Inferior parietal cortex (tissue), 1 donor: Measurements from ENCODE around the gene PTPRN2.

Source experiments
- DNase-seq: peaks from one replicate; pipeline ENCODE4 v3.0.0-alpha.2; 2016; ENCODE audit errors: extremely low spot score

PTPRN2 gene

DNA sequence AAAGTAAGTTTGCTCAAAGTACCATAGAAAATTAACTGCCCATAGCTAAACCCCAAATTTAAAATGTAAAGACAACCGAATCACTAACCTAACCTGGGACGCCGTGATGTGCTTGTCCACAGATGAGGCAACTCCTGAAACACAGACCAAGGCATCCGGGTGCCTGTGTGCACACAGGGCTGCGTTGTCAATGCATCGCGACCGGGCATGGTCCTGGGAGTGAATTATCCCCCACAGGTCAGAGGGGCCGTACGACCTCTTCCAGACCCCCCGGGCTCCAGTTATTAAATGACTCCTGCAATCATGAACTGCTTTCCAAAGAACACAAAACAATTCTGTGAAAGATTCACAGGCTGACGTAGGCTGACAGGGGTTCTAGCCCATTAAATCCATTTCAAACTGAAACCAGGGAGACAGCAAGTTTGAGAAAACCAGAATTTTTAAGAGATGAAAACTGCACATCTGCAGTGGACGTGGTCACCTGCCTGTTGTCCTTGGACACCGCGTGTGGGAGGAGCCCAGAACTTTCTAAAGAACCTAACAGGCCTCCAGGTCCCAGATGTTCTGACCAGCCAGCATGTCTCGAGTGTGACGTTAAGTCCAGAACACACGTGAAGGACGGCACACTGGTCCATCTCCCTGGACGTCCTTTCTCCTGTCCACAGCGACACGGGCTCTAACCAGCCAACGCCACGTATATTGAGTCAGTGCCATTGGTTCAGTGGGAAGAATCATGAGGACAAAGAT, 953.0 kb downstream of the PTPRN2 start:
- no peak for DNase-seq

DNA sequence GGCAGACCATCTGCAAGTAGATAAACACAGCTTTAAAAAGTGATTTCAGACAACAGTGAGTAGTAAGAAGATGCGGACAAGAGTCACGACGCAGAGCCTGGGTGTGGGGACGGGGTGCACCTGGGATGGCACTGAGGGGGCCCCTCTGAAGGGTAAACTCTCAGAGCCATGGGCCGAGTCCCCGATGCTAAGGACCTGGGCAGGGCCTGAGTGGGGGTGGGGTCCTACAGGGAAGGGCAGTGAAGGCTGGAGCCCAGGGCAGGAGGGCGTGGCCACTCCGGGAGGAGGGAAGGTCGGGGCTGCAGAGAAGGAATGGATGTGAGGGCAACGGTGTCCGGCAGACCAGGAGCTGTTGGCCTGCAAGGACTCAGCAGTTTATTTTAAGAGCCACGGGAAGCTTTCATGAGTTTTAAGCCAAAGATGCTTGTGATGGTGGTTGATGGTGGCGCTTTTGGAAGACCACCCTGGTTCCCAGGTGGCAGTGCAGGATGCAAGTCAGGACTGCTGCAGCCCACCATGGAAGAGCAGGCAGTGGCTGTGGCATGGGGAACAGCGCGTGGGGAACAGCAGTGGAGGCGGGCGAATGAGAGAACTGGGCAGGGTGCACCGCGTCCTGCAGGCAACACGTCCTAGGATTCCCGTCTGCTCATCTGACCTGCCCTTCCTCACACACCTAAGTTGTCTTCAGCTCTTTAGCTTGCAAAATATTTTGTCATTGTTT, 954.0 kb downstream of the PTPRN2 start:
- DNase-seq, result no peak

DNA sequence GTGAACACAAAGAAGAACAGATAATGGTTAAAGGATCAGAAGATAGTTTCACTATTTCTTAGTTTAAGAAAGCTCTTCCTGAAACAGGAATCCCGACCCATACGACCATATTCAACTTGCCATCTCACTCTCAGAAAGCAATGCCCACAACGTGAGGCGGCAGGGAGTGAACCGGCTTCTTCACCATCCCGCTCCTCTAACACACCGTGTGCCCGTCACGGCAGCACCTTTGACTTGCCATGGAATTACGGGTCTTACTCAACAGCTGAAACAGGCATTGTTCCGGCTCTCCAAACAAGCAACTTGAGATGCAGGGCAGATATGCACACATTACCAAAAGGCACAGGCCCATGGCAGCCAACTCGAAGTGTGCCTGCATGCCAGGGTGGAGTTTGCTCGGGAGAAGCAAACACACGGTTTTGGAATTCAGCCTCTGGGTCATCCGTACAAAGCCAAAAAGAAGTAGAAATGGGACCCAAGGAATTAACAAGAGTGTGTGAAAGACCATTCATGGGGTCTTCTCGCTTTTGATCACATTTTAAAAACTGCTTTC, 957.2 kb downstream of the PTPRN2 start:
- no peak for DNase-seq

DNA sequence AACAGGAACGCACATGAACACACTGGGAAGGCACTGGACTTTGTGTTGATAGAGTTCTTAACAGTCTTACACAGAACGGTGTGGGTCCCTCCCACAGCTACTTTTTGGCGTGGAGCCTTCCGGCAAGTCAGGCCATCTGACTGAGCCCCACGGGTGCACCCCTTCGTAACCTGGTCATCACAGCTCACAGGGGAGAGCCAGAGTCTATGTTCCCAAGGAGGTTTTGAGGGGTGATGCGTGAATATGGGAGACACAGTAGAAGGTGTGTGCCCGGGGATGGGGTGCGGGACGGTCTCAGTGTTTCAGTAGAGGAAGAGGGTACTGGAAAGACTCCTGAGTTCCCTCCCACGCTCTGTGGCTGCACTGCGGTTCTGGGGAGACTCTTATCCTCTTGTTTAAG, 959.2 kb downstream of the PTPRN2 start:
- no peak for DNase-seq

DNA sequence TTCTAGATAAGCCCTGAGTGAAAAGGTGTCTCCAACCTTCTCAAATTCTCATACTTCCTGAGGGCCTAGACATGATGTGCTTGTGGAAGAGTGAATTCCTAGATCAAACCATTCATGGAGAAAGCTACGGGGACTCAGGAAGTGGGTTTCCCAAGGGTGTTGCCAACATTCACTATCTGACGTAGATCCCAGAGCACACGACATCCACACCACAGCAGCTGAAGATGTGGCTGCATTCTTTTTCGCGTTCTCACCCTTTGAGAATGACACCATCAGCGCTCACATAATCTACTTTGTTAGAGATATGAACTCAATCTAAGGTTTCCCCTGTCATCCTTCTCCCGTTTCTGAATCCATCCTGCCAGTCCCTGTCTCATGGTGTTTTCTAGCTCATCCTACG, 960.0 kb downstream of the PTPRN2 start:
- DNase-seq, result no peak

DNA sequence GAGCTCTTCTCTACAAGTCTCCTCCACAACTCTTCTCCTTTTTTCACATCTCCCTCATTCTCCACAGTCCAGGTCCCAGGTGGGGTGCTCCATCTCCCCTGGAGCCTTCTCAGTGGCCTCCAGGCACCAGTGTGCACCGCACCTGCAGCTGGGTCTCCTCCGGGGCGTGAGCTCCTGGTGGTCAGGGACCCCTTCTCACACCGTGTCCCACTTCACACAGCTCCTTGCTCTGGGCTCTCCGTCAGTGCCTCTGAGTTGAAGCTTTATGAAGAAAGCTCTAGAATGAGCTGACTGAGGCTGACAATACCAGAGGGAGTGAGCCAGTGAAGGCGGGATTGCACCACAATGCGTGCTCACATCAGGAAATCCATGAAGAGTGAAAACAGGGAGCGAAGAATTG, 960.6 kb downstream of the PTPRN2 start:
- DNase-seq, result no peak

DNA sequence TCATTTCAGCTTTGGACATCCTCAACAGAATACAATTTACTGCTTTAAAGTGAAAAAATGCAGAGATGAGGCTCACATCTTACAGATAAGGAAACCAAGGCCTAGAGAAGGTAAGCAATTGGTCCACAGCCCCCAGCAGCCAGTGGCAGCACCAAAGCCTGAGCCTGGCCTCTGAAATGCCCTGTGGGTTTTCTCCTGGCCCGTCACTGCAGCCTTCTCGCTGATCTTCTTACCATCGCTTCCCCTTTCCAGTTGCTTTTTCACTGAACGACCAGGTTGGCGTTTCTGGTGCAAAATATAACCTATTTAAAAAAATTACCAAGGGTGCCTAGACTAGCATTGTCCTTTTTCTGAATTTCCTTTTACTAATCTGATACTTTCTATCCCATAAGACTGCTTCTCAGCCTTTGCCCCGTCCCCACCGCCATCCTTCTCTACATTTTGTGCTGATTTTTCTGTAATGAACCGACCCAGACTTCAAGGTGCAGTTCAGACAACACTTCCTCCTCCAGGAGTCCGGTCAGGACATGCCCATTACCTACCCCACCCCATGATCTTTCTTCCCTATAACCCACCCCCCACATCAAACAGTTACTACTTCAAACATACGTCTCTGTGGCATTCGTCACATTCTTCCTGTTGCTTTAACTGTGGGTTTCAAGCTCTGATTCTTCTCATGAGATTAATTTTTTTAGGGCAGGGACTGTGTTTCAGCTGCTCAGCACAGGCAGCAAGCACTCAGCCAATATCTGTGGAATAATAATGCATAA, 961.5 kb downstream of the PTPRN2 start:
- no peak for DNase-seq

DNA sequence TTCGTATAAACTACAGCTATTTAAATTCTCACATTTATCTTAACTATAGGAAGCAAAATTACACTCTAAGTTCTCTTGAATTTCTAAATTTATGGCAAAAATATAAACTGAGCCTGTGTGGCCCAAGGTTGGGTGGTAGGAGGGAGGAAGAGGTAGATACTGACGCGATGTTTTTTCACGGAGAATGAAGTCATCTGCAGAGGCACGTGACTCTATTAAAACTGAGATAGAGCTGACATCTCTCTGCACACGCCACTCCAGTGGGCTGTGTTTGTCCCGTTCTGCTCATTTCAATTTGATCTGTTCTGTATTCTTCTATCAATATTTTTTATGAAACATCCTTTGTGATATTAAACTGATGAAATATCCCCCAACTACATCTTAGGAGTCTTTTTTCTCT, 964.1 kb downstream of the PTPRN2 start:
- no peak for DNase-seq

DNA sequence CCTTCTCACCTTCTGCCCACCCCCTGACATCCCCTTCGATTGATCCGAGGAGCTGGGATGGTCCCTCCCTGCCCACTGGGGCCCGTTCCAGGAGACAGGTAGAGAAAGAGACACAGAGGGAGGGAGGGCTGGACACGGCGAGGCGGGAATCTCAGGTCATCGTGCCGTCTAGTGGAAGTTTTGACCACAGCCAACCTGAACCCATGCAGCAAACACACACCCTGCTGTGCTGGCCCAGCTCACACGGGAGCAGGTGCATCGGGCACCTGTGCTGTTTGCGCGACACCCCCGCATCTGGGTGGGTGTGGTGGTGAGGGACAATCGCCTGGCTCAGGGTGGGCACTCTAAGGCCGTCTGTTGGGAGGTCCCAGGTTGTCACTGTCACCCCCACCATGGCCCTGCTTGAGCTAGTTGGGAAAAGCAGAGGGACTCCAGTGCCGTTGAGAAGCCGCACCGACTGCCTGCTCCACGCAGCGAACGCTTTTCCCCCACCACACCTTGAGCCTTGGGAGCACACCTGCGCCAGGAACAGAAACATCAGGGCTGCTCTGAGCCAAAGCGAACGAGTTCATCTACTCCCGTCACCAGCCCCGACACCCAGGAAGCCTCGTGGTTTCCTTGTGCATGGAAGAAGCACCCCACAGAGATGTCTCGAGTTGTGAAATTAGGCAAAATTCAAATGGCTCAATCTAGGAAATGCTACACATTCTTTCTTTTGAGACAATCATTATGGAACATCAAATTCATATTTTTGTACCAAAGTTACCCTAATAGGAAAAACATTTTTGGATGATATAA, 965.0 kb downstream of the PTPRN2 start:
- no peak for DNase-seq

DNA sequence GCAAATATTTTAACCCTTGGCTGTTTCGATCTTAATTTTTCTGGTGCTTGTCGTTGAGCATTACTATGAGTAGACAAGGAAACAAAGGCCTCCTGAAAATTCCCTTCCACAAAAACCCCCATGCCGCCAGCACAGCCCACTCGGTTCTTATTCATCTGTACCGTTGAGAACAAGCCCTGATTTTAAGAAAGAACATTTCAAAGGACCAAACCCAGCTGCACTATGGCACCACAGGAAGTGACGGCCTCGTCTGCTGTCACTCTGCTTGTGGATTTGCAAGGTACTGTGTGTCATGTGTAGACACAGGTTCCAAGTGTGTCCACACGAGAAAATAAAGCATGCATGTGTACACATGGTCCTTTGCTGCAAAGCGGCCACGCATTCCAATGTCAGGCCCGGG, 965.6 kb downstream of the PTPRN2 start:
- no peak for DNase-seq

DNA sequence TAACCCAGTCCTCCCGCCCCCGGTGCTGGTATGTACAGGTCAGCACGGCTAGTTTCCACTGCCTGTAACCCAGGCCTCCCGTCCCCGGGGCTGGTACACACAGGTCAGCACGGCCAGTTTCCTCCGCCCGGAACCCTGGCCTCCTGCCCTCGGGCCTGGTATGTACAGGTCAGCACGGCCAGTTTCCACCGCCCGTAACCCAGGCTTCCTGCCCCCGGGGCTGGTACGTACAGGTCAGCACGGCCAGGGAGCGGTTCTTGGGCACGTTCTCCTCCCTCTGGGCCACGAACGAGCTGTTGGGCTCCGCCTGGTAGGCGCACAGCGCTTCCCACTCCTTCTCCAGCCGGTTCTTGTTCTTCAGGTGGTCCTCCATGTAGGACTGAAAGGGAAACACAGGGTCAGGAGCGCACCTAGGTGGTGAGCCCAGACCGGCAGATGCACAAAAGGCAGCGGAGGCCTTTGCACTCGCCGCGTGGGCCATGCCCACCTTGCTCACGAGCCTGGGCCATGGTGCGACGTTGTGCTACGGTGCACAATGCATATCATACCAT, 966.4 kb downstream of the PTPRN2 start:
- DNase-seq, result no peak

DNA sequence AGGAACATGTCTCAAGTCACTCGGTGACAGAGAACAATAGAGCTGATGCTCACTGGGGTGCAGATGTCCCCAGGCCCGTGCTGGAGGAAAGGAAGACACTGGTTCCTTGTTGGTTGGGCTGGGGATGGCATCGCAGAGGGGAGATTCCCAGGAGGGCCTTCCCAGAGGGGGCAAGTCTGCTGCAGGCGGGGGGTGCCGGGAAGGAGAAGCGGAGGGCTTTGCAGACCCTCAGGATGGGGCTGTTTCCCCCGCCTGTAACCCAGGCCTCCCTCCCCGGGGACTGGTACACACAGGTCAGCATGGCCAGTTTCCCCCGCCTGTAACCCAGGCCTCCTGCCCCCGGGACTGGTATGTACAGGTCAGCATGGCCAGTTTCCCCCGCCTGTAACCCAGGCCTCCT, 967.0 kb downstream of the PTPRN2 start:
- DNase-seq, result no peak

DNA sequence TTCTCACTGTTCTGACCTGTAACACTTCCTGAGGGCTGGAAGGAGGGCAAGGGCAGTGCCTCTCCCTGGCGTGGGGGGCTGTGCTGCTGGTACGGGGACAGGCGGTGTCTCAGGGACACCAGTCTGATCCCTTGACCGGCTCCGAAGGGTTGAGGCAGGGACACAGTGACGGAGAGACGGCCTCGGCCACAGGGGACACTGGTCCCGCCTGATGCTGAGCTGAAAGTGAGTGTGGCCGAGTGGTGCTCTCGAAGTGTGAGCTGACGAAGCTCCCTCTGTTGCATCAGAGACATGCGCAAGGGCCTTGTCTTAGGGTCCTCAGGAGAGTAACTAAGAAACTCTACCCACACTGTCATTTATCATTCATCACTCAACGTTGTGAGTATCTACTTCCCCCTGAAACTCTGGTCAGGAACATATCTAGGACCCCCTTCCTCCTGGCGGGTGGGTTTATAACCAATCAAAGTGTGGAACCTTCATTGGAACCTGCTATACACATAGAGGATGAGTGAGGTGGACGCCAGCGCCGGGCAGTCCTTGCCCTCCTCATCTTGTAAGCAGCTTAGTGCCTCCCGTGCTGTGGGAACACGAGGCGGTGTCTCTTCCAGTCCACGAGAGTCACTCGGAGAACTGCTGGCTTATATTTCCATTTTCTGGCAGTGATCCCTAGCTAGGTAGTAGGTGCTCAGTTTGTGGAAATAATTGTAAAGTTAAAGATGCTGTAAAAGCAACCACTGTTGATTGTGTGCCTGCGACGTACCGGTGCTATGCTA, 967.7 kb downstream of the PTPRN2 start:
- DNase-seq, result no peak

DNA sequence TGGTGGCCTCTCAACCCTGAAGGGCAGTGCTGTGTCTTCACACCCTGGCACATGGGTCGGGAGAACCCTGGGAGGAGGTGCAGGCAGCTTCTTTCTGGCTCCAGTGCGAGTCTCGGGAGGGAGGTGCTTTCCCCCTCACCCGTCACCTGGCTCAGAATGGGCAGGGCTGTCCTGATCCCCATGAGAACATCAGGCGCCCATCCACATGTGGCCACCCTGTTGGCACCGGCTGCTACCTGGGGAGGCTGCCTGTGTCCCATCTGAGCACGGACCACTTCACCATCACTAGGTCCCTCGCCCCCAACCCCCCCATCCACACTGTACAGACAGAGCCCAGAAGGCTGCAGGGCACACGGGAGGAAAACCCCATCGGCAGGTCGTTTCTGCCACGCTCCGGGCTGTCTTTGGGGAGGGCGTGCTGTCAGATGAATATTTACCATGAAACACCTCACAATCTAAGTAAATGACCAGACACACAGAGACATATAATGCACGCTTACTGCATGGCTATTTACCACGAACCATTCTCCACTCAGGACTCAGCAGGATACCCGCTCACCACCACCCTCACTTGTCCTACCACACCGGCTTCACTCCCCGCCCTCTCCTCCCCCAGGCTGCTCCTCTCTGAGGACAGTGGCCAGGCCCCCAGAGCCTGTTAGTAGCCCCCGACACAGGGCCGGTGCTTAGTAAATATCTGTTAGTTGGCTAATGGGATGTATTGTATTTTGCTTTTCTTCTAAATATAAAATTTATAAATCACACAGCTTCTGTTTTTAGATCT, 968.6 kb downstream of the PTPRN2 start:
- no peak for DNase-seq

DNA sequence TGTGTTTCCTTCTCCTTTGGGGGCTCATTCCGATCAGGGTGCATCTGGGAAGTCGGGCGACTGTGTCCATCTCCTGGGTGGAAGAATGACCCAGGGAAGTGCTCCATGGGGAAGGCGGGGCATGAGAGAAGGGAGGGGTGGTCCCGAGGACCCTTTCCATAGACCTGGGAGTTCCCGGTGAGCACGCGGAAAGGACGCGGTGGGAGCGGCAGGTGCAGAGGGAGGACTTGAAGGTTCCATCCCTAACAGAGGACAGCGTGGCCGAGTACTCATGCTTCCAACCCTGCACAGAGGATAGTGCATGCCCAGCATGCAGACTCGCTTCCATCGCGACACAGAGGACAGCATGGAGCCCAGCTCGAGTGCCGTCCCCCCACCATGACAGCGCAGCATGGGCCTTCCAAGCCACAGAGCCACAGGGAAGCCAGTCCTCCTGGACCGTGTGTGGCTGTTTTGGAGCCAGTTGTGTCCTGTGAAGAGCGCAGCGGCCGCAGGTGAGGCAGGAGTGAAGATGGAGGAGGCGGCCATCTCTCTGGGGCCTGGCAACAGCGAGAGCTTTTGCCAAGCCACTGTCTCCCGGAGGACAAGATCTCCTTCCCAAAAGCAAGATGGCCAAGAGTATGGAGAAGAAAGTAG, 969.4 kb downstream of the PTPRN2 start:
- no peak for DNase-seq

DNA sequence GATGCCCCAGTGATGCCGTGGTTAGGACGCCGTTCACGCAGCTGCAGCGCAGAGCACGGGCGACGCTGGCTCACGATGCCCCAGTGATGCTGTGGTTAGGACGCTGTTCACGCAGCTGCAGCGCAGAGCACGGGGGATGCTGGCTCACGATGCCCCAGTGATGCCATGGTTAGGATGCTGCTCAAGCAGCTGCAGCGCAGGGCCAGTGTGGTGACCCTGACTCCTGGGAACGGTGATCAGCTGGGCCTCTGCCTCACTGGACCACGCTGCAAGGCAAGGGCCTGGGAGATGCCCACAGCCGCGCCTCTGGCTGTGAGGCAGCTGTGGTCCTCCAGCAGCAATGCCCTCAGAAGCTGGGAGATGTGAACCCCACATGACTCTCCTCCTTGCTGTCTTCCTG, 970.2 kb downstream of the PTPRN2 start:
- DNase-seq, result no peak

DNA sequence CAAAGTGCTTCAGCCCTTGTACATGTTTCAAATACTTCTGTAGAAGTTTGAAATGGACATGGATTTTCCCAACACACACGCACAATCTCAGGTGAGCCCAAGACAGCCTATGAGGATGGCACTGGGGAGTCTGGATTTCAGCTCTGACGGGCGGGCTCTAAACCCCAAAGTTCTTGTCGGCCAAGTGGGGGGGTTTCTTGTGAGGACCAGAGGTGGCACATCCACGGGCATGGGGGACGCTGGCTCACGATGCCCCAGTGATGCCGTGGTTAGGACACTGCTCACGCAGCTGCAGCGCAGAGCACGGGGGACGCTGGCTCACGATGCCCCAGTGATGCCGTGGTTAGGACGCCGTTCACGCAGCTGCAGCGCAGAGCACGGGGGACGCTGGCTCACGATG, 970.7 kb downstream of the PTPRN2 start:
- DNase-seq, result no peak

DNA sequence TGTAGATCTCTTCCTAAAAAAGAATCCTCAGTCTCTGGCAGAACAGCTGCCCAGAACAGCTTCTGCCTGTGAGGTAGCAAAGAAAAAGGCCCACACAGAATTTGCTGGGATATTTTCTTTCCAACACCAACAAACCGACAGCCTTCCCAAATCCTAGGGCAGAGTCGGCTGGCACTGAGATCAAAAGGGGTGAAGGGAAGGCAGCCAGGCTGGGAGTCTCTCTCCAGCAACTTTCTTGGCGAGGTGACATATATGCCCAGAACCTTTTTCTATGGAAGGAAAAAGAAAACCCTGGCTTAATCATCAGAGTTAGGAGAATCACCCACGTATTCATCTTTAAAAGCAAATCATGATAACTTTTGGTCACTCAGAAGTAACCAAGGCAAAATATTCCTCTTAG, 971.2 kb downstream of the PTPRN2 start:
- DNase-seq, result no peak

DNA sequence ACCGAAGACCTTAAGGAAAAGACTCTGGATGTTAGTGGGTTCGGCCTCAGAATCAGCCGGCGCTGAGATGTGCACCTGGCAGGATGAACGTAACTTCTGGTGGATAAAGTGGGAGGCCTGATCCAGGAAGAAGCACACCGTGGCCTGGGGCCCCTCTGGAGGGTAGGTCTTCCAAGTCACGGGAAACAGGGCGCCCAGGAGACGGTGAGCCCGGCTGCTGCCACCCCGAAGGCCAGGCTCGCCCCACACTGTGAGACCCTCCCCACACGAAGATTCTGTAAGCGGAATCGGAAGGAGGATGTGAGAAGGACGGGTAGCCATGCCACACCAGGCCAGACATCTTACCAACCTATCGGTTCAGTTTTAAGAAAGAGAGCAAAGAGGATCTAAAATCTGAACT, 971.8 kb downstream of the PTPRN2 start:
- DNase-seq, result no peak
